ENCODE results near the gene RNF32. TPM values are rescaled to one million over a fixed set of nuclear protein-coding genes. Genes with fewer than 3 reads are reported as not detected.

The RNF32 gene
- total and polyA plus RNA-seq, 2 of the 13 experiments (the other 11 are each of a cell fraction or from before 2014, with no cell fraction given): not detected

DNA sequence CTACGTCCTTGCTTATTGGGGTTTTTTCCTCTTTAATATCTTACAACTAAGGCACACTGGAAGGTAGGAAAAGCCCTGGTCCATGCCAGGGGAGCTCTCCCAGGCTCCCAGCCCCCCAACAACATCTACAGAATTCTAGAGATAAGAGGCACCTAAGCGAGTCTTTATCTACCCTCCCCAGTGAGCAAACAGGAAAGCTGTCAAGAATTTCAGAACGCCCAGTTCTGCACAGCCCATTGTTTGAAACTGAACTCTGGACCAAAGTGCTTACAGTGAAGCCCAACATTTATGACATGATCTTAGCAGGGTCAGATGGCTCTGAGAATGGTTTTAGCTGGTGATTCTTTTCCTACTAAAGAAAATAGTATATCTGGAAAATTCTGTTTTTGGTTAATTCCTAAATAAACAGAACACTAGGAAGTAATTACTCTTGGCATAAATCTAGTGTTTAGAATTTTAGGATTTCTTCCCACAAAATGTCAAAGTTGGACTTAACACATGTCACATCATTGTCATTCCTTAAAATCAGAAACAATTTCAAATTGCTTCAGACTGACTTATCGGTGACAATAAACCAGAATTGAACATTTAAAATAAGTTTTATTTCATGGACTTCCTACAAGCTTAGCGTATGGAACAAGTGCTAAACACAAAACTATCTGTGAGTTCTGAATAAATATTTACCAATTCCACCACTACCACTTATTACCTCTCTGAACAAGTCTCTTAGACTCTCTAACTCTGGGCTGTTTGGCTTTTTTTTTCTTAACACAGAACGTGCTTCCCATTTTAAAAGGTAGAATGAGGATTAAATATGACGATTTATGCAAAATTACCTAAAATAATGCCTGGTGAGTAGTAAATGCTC is 31.3 kb upstream of the RNF32 start (continued):
- TF ChIP-seq, protein P1, sequence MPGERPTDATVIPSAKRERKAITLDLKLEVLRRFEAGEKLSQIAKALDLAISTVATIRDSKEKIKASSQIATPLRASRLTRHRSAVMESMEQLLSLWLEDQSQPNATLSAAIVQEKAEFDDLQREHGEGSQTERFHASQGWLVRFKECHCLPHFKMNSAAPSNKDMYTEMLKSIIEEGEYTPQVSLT (CRISPR knock-in tag; IDR thresholded peaks at IDR 0.05; ENCODE audit: borderline replicate concordance, low read depth): no peak
- TF ChIP-seq ZMYM3 (CRISPR knock-in tag; IDR thresholded peaks at IDR 0.05): peak; percentile 38; the same call in 1 of the 2 replicates
- TF ChIP-seq NCOR1 (IDR thresholded peaks at IDR 0.05; ENCODE audit: borderline replicate concordance, low read length): peak; percentile 86
- TF ChIP-seq ZKSCAN8 (CRISPR knock-in tag; IDR thresholded peaks at IDR 0.05; ENCODE audit: borderline replicate concordance): peak; percentile 67; the same call in 1 of the 2 replicates
- no peak for TF ChIP-seq ZNF619 (CRISPR knock-in tag; IDR thresholded peaks at IDR 0.05)
- TF ChIP-seq TRIM24 (CRISPR knock-in tag; IDR thresholded peaks at IDR 0.05): no peak
- TF ChIP-seq, protein P2, sequence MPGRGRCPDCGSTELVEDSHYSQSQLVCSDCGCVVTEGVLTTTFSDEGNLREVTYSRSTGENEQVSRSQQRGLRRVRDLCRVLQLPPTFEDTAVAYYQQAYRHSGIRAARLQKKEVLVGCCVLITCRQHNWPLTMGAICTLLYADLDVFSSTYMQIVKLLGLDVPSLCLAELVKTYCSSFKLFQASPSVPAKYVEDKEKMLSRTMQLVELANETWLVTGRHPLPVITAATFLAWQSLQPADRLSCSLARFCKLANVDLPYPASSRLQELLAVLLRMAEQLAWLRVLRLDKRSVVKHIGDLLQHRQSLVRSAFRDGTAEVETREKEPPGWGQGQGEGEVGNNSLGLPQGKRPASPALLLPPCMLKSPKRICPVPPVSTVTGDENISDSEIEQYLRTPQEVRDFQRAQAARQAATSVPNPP (CRISPR knock-in tag; IDR thresholded peaks at IDR 0.05): no peak
- peak; percentile 63 for TF ChIP-seq IRF2 (CRISPR knock-in tag; IDR thresholded peaks at IDR 0.05)
- peak; percentile 62; the same call in 1 of the 2 replicates for TF ChIP-seq ZNF264 (CRISPR knock-in tag; IDR thresholded peaks at IDR 0.05)
- TF ChIP-seq NR2C2 (CRISPR knock-in tag; IDR thresholded peaks at IDR 0.05; ENCODE audit: borderline replicate concordance): peak; percentile 45; the same call in 1 of the 2 replicates
- TF ChIP-seq, protein P3, sequence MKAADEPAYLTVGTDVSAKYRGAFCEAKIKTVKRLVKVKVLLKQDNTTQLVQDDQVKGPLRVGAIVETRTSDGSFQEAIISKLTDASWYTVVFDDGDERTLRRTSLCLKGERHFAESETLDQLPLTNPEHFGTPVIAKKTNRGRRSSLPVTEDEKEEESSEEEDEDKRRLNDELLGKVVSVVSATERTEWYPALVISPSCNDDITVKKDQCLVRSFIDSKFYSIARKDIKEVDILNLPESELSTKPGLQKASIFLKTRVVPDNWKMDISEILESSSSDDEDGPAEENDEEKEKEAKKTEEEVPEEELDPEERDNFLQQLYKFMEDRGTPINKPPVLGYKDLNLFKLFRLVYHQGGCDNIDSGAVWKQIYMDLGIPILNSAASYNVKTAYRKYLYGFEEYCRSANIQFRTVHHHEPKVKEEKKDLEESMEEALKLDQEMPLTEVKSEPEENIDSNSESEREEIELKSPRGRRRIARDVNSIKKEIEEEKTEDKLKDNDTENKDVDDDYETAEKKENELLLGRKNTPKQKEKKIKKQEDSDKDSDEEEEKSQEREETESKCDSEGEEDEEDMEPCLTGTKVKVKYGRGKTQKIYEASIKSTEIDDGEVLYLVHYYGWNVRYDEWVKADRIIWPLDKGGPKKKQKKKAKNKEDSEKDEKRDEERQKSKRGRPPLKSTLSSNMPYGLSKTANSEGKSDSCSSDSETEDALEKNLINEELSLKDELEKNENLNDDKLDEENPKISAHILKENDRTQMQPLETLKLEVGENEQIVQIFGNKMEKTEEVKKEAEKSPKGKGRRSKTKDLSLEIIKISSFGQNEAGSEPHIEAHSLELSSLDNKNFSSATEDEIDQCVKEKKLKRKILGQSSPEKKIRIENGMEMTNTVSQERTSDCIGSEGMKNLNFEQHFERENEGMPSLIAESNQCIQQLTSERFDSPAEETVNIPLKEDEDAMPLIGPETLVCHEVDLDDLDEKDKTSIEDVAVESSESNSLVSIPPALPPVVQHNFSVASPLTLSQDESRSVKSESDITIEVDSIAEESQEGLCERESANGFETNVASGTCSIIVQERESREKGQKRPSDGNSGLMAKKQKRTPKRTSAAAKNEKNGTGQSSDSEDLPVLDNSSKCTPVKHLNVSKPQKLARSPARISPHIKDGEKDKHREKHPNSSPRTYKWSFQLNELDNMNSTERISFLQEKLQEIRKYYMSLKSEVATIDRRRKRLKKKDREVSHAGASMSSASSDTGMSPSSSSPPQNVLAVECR (CRISPR knock-in tag; IDR thresholded peaks at IDR 0.05; ENCODE audit: borderline replicate concordance): peak; percentile 48; the same call in 1 of the 2 replicates
- no peak for TF ChIP-seq ZBTB8A (CRISPR knock-in tag; IDR thresholded peaks at IDR 0.05; ENCODE audit: borderline replicate concordance, low read depth)
- TF ChIP-seq CREM (IDR thresholded peaks at IDR 0.05): peak; percentile 90
- TF ChIP-seq CREM (CRISPR knock-in tag; IDR thresholded peaks at IDR 0.05): no peak
- TF ChIP-seq ASH2L (IDR thresholded peaks at IDR 0.05; ENCODE audit: insufficient read length, low read depth, low read length): peak; percentile 97
- no peak for TF ChIP-seq ZSCAN21 (CRISPR knock-in tag; IDR thresholded peaks at IDR 0.05; ENCODE audit: borderline replicate concordance)
- TF ChIP-seq, protein P4, sequence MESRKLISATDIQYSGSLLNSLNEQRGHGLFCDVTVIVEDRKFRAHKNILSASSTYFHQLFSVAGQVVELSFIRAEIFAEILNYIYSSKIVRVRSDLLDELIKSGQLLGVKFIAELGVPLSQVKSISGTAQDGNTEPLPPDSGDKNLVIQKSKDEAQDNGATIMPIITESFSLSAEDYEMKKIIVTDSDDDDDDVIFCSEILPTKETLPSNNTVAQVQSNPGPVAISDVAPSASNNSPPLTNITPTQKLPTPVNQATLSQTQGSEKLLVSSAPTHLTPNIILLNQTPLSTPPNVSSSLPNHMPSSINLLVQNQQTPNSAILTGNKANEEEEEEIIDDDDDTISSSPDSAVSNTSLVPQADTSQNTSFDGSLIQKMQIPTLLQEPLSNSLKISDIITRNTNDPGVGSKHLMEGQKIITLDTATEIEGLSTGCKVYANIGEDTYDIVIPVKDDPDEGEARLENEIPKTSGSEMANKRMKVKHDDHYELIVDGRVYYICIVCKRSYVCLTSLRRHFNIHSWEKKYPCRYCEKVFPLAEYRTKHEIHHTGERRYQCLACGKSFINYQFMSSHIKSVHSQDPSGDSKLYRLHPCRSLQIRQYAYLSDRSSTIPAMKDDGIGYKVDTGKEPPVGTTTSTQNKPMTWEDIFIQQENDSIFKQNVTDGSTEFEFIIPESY (CRISPR knock-in tag; IDR thresholded peaks at IDR 0.05): no peak
- TF ChIP-seq RAD51 (IDR thresholded peaks at IDR 0.05; ENCODE audit: borderline replicate concordance): no peak
- no peak for TF ChIP-seq ZNF432 (CRISPR knock-in tag; IDR thresholded peaks at IDR 0.05; ENCODE audit: borderline replicate concordance)

Data from HepG2 (cell line).